ENCODE results near the gene PAPLN.

DNA sequence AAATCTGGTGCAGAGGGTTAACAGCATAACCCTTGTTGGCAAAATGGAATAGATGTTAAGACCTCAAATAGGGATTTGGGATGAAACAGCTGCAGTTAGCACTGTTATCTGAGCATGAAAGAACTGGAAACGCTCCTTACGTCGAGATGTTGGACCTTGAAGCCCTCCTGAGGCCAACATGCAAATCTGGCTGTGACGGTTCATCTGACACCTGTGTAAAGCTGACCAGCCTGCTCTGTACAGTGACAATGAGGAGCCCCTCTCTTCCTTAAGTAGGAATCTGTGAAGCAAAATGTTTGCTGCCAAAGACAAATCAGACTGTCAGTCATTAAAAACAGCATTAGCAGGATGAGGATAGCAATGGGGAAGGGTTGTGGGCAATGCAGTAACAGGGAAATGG lies 36.5 kb downstream of the PAPLN start:
- TF ChIP-seq, protein P1, sequence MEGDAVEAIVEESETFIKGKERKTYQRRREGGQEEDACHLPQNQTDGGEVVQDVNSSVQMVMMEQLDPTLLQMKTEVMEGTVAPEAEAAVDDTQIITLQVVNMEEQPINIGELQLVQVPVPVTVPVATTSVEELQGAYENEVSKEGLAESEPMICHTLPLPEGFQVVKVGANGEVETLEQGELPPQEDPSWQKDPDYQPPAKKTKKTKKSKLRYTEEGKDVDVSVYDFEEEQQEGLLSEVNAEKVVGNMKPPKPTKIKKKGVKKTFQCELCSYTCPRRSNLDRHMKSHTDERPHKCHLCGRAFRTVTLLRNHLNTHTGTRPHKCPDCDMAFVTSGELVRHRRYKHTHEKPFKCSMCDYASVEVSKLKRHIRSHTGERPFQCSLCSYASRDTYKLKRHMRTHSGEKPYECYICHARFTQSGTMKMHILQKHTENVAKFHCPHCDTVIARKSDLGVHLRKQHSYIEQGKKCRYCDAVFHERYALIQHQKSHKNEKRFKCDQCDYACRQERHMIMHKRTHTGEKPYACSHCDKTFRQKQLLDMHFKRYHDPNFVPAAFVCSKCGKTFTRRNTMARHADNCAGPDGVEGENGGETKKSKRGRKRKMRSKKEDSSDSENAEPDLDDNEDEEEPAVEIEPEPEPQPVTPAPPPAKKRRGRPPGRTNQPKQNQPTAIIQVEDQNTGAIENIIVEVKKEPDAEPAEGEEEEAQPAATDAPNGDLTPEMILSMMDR (IDR thresholded peaks at IDR 0.05) = no peak
- TF ChIP-seq POLR2A (IDR thresholded peaks at IDR 0.05) (no peak), POLR2AphosphoS5 (IDR thresholded peaks at IDR 0.05) (no peak)
